Measurements from ENCODE around the gene SERF1A.
"Not testable (repeated sequence)": the region's sequence is repeated elsewhere in the genome, so short reads cannot be mapped to it uniquely, and the experiment has no call there.

DNA sequence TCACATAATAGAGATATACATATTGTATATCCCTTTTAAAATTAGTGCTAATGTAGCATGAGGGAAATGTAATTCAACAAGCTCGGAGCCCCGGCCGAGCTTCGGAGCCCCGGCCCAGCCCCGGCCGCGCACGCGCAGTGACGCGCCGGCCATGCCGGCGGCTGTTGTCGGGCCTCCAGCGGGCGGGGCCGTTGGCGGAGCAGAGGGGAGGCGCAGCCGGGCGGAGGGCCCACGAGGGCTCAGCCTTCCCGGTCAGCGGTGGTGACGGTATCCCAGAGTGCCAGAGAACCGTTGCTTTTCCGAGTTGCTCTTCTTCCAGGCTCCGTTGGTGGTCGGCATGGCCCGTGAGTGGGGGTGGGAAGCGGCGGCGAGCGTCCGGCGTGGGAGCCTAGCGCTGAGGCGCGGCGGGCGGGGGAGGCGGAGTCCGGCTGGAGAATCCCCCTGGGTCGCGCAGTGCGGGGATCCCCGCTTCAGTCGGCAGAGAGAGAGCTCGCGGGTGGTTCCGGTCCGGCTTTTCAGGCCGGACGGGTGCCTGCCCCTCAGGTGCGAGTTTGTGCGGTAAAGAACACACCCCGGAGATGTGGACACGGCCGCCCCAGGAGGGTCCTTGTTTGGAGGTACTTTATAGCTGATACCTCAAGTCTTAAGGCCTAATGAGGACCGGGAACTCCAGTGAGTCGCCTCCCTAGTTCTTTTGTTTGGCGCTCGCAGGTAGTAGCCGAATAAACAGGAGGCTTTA lies at the start of gene SERF1A:
- TF ChIP-seq, protein P1, sequence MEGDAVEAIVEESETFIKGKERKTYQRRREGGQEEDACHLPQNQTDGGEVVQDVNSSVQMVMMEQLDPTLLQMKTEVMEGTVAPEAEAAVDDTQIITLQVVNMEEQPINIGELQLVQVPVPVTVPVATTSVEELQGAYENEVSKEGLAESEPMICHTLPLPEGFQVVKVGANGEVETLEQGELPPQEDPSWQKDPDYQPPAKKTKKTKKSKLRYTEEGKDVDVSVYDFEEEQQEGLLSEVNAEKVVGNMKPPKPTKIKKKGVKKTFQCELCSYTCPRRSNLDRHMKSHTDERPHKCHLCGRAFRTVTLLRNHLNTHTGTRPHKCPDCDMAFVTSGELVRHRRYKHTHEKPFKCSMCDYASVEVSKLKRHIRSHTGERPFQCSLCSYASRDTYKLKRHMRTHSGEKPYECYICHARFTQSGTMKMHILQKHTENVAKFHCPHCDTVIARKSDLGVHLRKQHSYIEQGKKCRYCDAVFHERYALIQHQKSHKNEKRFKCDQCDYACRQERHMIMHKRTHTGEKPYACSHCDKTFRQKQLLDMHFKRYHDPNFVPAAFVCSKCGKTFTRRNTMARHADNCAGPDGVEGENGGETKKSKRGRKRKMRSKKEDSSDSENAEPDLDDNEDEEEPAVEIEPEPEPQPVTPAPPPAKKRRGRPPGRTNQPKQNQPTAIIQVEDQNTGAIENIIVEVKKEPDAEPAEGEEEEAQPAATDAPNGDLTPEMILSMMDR (conservative IDR thresholded peaks at IDR 0.05; ENCODE audit: low read length) = not testable (repeated sequence)
- TF ChIP-seq EZH2phosphoT487 (IDR thresholded peaks at IDR 0.05; ENCODE audit: borderline replicate concordance) = not testable (repeated sequence)
